OCI-M2 (cell line): Measurements from ENCODE around the gene ZFP36L1.

Experiments used
- DNase-seq: peaks from one replicate; lab custom pipeline; 2025; ENCODE audit not compliant: unreplicated experiment; lab: John Stamatoyannopoulos, UW

ZFP36L1 gene

GRCh38 chr14:68796418-68797101 lies 3.7 kb upstream of the ZFP36L1 start:
- DNase-seq: no peak

GRCh38 chr14:68795597-68796417 lies 2.9 kb upstream of the ZFP36L1 start:
- no peak for DNase-seq

GRCh38 chr14:68794851-68795596 lies 2.2 kb upstream of the ZFP36L1 start:
- no peak for DNase-seq

- DNase-seq: no peak
Observed at GRCh38 chr14:68794130-68794850, 1.4 kb upstream of the ZFP36L1 start.

- no peak for DNase-seq
Observed at GRCh38 chr14:68793734-68794129, 865 bp upstream of the ZFP36L1 start.

- DNase-seq: no peak
Observed at GRCh38 chr14:68792678-68792978, 239 bp downstream of the ZFP36L1 start.

GRCh38 chr14:68791902-68792677 lies 777 bp downstream of the ZFP36L1 start:
- no peak for DNase-seq

- DNase-seq: no peak
Observed at GRCh38 chr14:68791078-68791901, 1.6 kb downstream of the ZFP36L1 start.

- no peak for DNase-seq
Observed at GRCh38 chr14:68790644-68791077, 2.2 kb downstream of the ZFP36L1 start.

- DNase-seq: no peak
Observed at GRCh38 chr14:68789821-68790643, 2.8 kb downstream of the ZFP36L1 start.

GRCh38 chr14:68788996-68789820 lies 3.7 kb downstream of the ZFP36L1 start:
- no peak for DNase-seq

- DNase-seq: no peak
Observed at GRCh38 chr14:68788275-68788995, 4.4 kb downstream of the ZFP36L1 start.

- DNase-seq: no peak
Observed at GRCh38 chr14:68787092-68787992, 5.5 kb downstream of the ZFP36L1 start.

GRCh38 chr14:68786491-68787091 lies 6.3 kb downstream of the ZFP36L1 start:
- DNase-seq: no peak

- no peak for DNase-seq
Observed at GRCh38 chr14:68785534-68786490, 7.1 kb downstream of the ZFP36L1 start.
